GM12801 (cell line): Measurements from ENCODE around the gene MAML3.

ENCODE experiments used
- CTCF ChIP-seq: IDR thresholded peaks from one replicate; pipeline ENCODE4 v1.5.1; 2011; ENCODE audit warnings: control low read depth; ENCODE audit not compliant: insufficient read length; ENCODE audit errors: extremely low read depth

Gene MAML3

DNA sequence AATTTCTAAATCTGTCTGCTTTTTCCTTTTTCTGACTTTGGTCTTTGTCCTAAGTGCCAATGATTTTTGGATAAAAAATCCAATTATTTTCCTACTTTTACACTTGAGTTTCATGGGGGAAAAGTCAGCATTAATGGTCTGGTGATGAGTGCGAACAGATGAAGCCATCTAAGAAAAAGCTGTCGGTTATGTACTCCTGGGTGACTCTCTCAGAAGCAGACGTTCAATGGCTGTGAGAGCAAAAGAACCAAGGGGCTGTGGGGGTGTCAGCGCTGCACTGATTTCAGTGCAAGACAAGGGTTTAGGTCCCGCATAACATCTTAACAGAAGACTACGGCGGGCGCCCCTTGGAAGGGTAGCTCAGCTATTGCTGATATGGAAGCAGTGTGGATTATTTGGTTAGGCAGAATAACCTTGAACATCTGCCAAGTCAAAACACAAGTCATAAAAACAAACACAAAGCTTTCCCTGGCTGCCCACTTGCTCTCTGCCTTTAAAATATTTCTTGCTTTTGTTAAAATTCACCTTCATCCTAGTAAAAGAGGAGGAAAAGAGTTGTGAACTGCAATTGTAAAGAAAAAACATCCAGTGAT lies 240.5 kb downstream of the MAML3 start:
- no peak for TF ChIP-seq CTCF

DNA sequence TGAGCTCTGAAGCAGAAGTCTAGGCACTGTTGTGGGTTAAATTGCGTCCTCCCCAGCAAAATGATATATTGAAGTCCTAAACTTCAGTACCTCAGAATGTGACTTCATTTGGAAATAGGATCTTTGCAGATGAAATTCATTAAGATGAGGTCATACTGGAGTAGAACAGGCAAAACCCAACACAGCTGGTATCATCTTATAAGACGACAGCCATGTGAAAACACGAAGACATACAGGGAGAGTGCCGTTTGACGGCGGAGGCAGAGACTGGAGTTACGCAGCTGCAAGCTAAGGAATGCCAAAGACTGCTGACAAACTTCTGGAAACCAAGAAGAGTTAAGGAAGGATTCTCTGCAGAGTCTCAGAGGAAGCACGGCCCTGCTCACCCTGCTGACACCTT lies 241.5 kb downstream of the MAML3 start:
- TF ChIP-seq CTCF, result no peak

DNA sequence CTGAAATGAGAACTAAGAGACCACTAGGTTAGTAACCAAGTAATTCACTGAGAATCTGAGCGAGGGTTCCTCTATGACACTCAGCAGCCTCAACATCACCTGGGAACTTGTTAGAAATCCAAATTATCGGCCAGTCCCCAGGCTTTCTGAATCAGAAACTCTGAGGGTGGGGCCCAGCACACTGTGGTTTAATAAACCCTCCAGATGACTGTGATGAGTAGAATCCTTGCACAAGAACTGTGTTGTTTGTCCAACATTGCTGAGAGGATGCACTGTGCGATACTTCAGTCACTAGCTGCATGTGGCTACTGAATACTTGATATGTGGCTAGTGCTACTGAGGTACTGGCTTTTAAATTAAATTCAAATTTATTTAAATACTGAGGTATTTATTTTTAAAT lies 243.9 kb downstream of the MAML3 start:
- TF ChIP-seq CTCF, result no peak

DNA sequence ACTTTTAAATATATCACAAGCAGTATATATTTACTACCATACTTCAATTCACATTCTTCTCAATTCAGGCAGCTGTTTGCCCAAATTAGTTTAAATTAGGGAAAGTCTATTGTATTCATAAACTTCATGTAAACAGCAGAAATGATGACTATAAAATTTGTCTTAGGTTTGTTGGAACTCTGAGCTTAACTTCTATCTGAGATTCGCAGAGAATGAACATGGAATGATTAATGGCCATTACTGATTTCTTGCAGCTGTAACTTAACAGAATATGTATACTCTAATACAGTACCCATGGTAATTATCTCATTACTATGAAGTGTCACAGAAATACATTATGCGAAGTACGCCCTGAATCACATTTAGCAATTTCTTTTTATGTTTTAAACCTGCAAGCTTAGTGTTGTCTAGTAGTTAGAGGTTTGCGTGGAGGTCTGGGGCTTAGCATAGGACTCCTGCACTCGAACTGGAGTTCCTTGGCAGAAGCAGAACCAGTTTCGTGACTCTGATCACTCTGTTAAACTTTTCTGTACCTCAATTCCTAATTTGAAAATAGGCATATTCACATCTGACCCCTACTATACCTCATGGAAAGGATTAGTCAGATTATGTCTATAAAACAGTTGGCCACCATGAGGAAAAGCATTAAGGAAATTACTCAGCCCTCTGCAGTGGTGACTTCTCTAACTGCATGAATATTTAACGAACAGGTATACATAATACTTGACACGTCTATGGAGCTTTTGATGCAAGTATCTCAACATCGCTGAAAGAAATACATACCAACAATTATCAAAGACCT lies 245.1 kb downstream of the MAML3 start:
- no peak for TF ChIP-seq CTCF

DNA sequence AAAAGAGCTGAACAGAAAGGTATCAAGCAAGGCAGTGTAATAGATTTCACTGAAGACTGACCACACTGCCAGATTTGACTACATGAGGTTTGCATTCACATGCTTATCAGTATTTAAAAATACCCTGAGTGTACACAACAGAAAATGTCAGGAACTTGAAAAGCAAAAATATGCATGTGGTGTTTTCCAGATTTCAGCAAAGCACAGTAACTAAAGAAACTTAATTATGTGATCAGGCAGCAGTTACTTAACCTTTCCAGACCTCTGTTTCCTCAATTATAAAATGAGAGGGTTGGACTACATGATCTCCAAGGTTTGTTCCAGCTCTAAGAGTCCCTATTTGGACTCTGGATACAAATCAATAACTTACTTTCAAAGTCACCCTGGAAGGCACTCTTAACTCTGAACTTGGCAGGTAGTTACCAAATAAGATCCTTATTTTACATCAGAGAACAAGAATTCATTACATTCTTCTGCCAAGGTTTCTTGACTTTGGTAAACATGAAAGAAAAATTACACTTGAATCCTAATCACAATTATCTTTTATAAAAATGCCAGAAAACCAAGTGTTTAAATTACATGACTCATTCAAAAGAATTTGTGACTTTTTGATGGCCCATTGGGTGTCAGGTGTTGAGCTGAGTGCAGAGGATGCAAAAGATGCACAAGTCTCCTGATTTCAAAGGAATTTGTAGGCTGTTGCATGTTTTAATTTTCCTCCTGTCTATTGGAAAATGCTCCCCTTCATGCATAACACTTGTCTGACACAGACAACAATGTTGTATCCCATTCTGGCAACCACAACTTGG lies 246.8 kb downstream of the MAML3 start:
- TF ChIP-seq CTCF, result no peak

DNA sequence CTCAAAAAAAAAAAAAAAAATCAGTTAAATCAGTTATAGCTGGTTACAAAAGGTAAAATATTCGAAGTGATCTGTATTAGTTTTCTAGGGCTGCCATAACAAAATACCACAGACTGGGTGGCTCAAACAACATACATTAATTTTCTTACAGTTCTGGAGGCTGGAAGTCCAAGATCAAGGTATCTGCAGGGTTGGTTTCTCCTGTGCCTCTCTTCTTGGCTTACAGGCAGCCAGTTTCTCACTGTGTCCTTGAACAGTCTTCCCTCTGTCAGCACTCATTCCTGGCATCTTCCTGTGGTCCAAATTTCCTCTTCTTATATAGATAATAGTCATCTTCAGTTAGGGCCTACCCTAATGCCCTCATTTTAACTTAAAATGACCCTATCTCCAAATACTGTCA lies 248.5 kb downstream of the MAML3 start:
- TF ChIP-seq CTCF, result no peak

DNA sequence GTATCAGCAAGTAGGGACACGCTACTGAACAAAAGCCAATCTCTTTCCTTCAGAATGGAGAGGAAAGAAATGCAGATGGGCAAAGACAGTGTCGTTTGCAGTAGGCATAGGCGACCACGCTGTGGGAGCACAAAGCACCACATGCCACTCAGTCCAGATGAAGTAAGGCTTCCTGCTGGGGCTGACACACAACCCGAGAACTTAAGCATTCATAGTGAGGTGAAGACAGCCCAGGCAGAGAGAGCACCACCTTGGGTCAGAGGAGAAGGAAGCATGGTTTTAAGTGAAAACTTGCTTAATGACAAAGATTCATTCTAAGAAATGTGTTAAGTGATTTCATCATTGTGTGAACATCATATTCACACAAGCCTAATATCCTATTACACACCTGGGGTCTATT lies 249.6 kb downstream of the MAML3 start:
- no peak for TF ChIP-seq CTCF
